Type B pancreatic cell (in vitro differentiated cells): Measurements from ENCODE around the gene TMEFF1. TPM values are rescaled to one million over a fixed set of nuclear protein-coding genes. Genes with fewer than 3 reads are reported as not detected.

Source experiments
- DNase-seq: peaks from one replicate; pipeline ENCODE4 v3.0.0; 2021; ENCODE audit warnings: mixed read lengths; ENCODE audit not compliant: unreplicated experiment; ENCODE audit errors: extremely low spot score
- H3K27ac Mint-ChIP-seq: 2 replicates; pipeline ENCODE4 v1.8.0; 2021; ENCODE audit warnings: mild to moderate bottlenecking, mixed read lengths
- H3K27me3 Mint-ChIP-seq: 2 replicates; pipeline ENCODE4 v1.8.0; 2021; ENCODE audit warnings: mixed read lengths
- H3K36me3 Mint-ChIP-seq: 2 replicates; pipeline ENCODE4 v1.8.0; 2021; ENCODE audit warnings: mixed read lengths
- H3K4me1 Mint-ChIP-seq: one replicate; pipeline ENCODE4 v1.8.0; 2021; ENCODE audit warnings: mixed read lengths; ENCODE audit not compliant: unreplicated experiment
- H3K4me3 Mint-ChIP-seq: 2 replicates; pipeline ENCODE4 v1.8.0; 2021; ENCODE audit warnings: mild to moderate bottlenecking, mixed read lengths
- H3K9me3 Mint-ChIP-seq: 2 replicates; pipeline ENCODE4 v1.8.0; 2021; ENCODE audit warnings: mixed read lengths
- total RNA-seq: library from RNA; stranded (reverse); gene quantifications from 2 replicates; pipeline ENCODE4 v1.2.1, GENCODE V29; 2021; ENCODE audit warnings: low replicate concordance
- TF ChIP-seq, protein P1 (sequence below): fragments of 200-600 bp; sonication (generic); conservative IDR thresholded peaks from 2 replicates; pipeline ENCODE4 v1.5.0; 2021; ENCODE audit warnings: antibody characterized with exemption, mild to moderate bottlenecking

Gene TMEFF1
- total RNA-seq, 1 donor from 2014 or later, result 30.5 TPM

DNA sequence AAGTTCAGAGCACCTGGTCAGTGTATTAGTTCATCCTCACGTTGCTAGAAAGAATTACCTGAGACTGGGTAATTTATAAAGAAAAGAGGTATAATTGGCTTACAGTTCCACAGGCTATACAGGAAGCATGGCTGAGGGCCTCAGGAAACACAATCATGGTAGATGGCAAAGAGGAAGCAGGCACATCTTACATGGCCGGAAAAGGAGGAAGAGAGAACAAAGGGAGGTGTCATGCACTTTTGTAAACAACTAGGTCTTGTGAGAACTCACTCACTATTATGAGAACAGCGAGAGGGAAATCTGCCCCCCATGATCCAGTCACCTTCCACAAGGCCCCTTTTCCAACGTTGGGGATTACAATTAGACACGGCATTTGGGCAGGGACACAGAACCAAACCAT lies 76.1 kb downstream of the TMEFF1 start:
- no peaks in the 10 kb centered on the region for H3K4me1 Mint-ChIP-seq

DNA sequence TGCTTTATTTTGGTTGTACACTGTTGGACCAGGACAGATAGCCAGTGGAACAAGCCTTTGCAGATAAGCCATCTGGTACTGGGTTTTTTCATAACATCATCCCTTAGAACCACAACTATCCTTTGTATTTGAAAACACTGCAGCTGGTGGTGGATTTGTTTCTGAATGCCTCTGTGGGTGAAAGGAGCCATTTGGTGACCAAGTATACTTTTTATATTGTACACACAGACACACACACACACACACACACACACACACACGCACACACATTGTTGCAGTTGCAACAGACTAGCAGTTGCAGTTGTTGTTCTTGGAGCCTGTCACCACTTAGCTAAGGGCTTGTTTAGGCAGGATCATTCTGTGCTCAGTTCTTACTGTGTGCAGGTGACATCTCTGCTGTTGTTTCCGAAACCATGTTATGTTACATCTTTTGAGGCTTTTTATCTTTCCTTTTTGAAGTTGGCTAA lies 82.0 kb downstream of the TMEFF1 start:
- Mint-ChIP-seq H3K27me3 (no peaks in the 10 kb centered on the region), H3K27ac (no peak overlapping the region), H3K4me1 (no peaks in the 10 kb centered on the region), H3K36me3 (peaks cover 19% of the 10 kb centered on the region), H3K4me3 (no peak overlapping the region), H3K9me3 (no peaks in the 10 kb centered on the region)
- TF ChIP-seq, protein P1, sequence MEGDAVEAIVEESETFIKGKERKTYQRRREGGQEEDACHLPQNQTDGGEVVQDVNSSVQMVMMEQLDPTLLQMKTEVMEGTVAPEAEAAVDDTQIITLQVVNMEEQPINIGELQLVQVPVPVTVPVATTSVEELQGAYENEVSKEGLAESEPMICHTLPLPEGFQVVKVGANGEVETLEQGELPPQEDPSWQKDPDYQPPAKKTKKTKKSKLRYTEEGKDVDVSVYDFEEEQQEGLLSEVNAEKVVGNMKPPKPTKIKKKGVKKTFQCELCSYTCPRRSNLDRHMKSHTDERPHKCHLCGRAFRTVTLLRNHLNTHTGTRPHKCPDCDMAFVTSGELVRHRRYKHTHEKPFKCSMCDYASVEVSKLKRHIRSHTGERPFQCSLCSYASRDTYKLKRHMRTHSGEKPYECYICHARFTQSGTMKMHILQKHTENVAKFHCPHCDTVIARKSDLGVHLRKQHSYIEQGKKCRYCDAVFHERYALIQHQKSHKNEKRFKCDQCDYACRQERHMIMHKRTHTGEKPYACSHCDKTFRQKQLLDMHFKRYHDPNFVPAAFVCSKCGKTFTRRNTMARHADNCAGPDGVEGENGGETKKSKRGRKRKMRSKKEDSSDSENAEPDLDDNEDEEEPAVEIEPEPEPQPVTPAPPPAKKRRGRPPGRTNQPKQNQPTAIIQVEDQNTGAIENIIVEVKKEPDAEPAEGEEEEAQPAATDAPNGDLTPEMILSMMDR, result no peak
- DNase-seq, result no peak

More for the DNA sequence above, 76.1 kb downstream of the TMEFF1 start:
- no peaks in the 10 kb centered on the region for H3K27me3 Mint-ChIP-seq
- DNase-seq, result no peak
- no peak overlapping the region for H3K27ac Mint-ChIP-seq
- peaks cover 43% of the 10 kb centered on the region for H3K36me3 Mint-ChIP-seq
- H3K9me3 Mint-ChIP-seq, result no peaks in the 10 kb centered on the region
- H3K4me3 Mint-ChIP-seq, result no peak overlapping the region
- TF ChIP-seq, protein P1, result no peak

DNA sequence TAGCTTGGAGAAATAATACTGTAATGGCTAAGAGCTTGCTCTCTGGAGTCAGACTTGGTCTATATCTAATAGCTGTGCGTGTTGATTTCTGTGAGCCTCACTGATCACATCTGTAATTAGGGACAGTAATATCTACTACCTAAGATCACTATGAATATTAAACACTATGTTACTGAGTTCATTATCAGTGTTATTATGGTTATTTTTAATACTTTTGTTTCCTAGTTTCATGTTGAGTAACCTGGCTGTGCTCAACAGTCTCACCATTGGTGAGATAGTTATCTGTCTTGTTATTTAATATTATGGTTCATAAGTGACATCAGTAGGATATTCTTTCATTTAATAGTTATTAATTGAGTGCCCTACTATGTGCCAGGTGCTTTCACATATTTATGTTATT lies 82.5 kb downstream of the TMEFF1 start:
- TF ChIP-seq, protein P1, result no peak
- Mint-ChIP-seq H3K27me3 (no peaks in the 10 kb centered on the region), H3K4me1 (no peaks in the 10 kb centered on the region), H3K36me3 (peaks cover 14% of the 10 kb centered on the region), H3K27ac (no peak overlapping the region), H3K4me3 (no peak overlapping the region), H3K9me3 (no peaks in the 10 kb centered on the region)
- no peak for DNase-seq

DNA sequence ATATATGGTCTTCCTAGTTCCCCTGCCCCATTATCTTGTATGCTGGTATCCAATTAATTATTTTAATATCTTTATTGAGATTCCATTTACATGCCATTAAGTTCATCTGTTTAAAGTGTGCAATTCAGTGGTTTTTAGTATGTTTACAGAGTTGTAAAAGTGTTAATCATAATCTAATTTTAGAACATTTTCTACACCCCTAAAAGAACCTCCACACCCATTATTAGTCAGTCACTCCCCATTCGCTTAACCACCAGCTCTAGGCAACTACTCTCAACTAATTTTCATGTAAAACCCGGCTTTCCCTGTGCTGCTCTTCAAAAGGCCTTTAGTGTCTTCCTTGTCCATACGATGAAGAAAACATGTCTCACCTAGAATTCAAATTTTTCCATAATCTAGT lies 84.1 kb downstream of the TMEFF1 start:
- DNase-seq, result no peak
- TF ChIP-seq, protein P1, result no peak
- Mint-ChIP-seq H3K4me3 (no peak overlapping the region), H3K9me3 (no peaks in the 10 kb centered on the region), H3K27ac (no peak overlapping the region), H3K4me1 (no peaks in the 10 kb centered on the region), H3K36me3 (peaks cover 13% of the 10 kb centered on the region), H3K27me3 (no peaks in the 10 kb centered on the region)

DNA sequence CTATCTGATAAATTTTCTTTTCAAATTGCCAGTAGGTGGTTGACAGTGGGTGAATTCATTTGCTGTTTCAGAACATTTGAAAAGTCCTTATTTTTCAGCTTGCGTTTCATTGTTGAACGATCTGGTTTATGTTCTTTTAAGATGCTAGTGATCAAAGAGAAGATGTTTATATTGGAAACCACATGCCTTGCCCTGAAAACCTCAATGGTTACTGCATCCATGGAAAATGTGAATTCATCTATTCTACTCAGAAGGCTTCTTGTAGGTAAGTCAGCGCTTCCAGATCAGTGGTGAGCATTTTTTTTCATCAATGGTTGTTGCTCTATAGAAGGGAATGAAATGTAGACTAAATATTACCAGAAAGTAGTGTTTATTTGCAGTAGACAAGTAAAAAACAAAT lies 88.3 kb downstream of the TMEFF1 start:
- H3K9me3 Mint-ChIP-seq, result no peaks in the 10 kb centered on the region
- H3K4me1 Mint-ChIP-seq, result no peaks in the 10 kb centered on the region
- no peak overlapping the region for H3K4me3 Mint-ChIP-seq
- H3K27ac Mint-ChIP-seq, result no peak overlapping the region
- no peaks in the 10 kb centered on the region for H3K27me3 Mint-ChIP-seq
- H3K36me3 Mint-ChIP-seq, result peaks cover 14% of the 10 kb centered on the region
- no peak for DNase-seq
- TF ChIP-seq, protein P1, result no peak

DNA sequence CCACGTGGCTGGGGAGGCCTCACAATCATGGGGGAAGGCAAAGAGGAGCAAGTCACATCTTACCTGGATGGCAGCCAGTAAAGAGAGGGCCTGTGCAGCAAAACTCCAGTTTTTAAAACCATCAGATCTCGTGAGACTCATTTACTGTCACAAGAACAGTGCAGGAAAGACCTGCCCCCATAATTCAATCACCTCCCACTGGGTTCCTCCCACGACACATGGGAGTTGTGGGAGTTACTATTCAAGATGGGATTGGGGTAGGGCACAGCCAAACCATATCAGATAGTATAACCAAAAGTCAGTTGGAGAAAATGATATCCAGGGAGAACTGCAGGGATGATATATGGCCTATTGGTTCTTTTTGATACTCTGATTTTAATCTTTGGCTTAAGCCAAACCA lies 94.9 kb downstream of the TMEFF1 start:
- Mint-ChIP-seq H3K36me3 (peaks cover 16% of the 10 kb centered on the region), H3K9me3 (no peaks in the 10 kb centered on the region), H3K4me3 (no peak overlapping the region), H3K27ac (no peak overlapping the region), H3K27me3 (no peaks in the 10 kb centered on the region), H3K4me1 (no peaks in the 10 kb centered on the region)
- no peak for DNase-seq
- TF ChIP-seq, protein P1, result no peak
